IPS-11a (cell line): ENCODE data around the gene ZCCHC24.

Experiments used
- H3K4me3 ChIP-seq: one replicate; pipeline ENCODE4 v1.5.1; 2013; ENCODE audit warnings: low read depth, low read length, control low read depth

Gene ZCCHC24

DNA sequence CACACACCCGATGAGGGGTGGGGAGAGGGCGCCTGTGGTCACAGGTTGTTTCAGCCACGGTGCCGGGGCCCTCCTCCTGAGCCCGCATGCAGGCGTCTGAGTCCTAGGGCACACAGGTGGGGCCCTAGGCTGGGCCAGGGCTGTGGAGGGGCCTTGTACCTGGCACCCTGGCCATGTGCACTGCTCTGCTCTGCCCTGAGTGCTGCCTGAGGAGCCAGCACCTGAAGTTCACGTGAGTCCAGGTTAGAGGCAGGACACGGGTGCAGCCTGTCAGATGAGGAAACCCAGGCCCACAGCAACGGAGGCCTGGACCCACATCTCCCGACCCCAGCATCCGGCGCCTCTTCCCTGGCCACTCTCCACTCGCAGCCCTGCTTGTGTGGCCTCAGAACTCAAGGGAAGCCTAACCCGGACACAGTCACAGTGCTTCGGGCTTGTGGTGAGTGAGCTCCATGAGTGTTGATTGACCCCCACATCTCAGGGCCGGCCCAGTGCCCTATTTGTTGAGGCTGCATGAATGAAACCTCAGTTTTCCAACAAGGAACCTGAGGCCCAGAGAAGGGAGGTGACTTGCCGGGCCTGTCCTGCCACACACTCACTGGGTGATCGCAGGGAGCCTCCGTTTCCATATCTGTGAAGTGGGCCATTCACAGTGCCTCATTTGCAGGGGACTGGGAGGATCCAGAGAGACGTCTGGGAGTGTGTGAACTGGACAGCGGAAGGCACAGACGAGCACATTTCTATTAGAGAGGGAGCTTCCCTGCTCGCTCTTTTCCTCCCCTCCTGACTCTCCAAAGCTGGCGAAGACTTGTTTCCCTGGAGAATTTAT lies 58.6 kb downstream of the ZCCHC24 start:
- H3K4me3 ChIP-seq = no peak overlapping the region

DNA sequence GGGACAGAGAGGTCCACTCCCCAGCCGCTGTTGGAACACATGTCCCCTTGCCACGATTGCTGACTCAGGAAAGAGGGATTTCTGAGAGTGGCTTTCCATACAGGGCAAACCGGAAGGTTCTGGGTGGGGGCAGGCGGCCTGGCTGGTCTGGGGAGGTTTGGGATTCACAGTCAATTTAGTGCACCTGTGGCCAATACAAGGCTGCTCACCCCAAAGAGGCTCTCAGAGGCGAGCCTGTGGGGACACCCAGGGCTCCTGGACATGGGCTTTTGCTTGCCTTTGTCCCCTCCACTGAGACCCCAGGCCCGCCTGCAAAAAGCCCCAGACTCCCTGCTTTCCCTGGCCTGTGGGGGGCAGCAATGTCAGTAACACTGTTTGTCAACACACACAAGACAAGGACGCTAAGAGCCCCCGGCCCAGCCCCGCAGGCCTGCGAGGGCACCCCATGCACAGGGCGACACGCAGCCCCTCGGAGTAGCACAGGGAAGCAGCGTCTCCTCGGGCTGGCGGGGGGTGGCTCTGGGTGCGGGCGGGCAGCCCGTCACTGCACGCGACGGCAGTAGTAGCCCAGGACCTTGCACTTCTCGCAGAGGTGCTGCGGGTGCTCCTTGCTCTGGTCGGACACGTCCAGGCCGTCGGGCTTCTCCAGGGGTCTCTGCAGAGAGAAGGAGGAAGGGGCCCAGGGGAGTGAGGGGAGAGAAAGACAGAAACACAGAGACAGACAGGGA lies 59.5 kb downstream of the ZCCHC24 start:
- H3K4me3 ChIP-seq = no peak overlapping the region

DNA sequence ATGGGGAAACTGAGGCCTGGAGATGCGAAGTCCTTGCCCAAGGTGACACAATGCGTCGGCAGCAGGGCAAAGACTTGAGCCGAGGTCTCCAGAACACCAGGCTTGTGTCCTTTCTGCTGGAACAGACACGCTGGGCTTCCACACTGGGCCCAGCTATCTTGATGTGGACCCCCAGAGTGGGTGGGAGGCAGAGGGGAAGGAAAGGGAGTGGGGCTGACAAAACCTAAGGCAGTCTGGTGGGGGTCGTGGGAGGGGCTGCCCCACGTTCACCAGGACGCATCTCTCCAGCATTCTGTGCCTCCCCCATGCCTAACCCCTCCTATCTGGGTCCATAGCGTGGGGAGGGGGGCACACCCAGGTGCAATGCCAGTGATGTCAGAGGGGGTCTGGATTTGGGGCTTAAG lies 60.0 kb downstream of the ZCCHC24 start:
- H3K4me3 ChIP-seq = no peak overlapping the region

DNA sequence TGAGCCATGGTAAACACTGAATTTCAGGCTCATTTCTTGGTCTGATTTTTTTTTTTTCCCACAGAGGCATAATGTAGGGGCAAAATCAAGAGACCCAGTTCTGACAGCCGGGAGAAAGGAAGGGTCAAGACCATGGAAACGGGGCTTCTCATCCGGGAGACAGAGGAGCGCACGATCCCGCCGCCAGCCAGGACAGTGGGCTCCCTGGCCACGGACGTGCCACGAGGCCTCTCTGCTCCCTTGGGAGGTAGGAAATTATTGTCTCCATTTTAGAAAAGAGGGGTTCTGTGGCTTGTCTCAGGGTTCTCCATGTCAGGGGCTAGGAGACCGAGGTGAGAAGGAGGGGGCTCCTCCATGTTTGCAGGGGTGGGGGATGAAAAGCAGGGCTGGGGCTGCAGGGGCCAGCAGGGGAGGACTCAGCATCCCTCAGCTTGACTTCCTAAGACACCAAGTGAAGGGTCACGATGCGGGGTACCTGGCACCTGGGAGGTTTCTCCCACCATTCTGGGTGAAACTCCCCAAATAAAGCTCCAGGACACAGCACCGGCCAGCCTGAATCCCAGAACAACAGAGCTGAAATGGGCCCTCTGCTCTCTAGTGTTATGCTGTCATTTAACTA lies 60.5 kb downstream of the ZCCHC24 start:
- H3K4me3 ChIP-seq = no peak overlapping the region

DNA sequence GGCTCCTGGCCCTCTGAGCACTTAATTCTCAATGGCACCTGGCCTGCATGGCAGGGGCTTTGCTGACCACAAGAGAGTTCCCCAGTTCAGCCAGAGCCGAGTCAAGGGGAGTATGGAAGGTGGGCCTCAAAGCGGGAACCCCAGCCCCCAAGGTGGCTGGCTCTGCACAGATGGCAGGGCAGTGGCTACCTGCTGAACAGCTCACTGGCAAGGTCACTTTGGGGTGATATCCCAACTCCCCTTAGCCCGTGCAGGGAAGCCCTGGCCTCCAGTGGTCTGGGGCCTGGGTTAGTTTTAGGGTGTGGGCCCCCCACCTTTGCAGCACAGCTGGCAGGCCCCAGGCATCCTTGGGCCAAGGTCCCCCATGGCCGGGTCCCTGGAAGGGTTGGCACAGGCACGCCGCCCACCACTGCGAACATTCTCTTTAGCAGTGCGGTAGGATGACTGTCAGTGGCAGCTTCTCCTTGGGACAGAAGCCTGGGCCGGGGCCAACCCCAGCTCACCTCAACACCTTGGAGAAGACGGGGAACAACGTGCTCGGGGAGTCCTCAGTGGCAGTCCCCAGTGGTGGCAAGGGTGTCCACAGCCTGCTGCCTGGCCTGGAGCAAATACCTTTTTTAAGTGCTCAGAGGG lies 61.3 kb downstream of the ZCCHC24 start:
- H3K4me3 ChIP-seq = no peak overlapping the region

DNA sequence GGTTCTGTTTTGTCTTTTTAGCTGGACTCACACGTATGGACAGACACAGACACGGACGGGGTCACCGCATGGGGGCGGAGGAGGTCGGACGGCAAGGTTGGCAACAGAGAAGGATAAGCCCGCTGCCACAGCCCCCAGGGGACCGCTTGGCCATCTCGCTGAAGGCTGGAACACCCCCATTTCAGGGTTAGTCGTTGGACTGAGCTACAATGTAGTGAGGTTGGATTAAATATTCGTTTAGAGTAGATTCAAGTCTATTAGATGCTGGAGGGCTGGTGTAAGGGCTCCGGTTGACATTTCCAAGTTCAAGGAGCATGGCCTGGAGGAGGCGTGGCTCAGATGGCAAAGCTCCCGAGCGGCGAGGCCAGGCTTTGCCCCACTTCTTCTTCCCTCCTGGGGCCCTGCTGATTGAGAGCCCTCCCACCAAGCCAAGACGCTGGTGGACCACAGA lies 62.9 kb downstream of the ZCCHC24 start:
- no peak overlapping the region for H3K4me3 ChIP-seq

DNA sequence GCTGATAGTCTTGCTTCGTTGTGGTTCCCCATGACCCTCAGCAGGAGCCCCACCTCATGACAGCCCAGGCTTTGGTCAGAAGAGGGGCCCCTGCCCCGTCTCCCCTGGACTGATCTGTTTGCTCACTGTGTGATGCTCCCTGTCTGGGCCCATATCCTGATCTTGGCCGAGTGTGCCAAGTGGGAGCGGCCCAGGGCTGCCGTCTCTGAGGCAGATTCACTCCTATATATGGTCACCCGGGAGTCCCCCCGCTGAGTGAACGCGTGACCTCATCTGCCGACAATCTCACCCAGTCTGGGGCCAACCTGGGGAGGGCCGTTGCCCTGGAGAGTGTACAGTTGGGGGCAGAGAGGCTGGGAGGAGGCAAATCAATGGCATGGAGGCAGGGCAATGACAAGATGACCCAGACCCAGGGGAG lies 63.6 kb downstream of the ZCCHC24 start:
- H3K4me3 ChIP-seq = no peak overlapping the region

DNA sequence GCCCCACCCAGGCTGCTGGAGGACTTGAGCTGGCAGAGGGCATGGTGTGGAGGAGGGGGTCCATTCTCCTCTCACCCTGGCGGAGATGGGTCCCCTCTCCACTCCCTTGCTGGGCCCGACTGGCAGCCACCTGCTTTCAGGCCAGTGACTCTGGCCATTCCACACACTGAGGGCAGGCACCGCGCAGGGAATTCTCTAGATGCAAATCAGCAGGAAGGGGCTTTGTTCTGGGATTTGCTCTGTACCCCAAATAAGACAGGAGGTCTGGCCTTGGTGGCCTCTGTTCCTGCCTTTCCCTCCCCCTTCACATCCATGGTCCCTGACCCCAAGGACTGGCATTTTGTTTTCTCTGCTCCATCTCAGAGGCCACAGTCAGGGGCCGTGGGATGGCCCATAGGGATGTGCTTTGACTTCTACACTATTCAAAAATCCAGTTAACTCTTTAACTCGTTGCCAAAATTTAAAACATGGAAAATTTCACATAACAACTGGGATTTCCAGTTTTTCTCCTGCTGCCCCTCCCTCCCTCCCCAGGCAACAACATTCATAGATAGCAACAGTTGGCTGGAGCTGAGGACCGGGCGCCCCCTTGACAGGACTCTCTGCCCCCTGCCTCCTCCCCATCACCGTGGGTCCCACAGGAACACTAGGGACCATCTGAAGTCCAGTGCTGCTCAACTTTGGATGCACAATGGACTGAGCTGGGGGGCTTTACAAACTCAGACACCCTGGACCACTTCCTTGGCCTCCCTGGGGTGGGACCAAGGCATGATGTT lies 64.3 kb downstream of the ZCCHC24 start:
- H3K4me3 ChIP-seq = no peak overlapping the region

DNA sequence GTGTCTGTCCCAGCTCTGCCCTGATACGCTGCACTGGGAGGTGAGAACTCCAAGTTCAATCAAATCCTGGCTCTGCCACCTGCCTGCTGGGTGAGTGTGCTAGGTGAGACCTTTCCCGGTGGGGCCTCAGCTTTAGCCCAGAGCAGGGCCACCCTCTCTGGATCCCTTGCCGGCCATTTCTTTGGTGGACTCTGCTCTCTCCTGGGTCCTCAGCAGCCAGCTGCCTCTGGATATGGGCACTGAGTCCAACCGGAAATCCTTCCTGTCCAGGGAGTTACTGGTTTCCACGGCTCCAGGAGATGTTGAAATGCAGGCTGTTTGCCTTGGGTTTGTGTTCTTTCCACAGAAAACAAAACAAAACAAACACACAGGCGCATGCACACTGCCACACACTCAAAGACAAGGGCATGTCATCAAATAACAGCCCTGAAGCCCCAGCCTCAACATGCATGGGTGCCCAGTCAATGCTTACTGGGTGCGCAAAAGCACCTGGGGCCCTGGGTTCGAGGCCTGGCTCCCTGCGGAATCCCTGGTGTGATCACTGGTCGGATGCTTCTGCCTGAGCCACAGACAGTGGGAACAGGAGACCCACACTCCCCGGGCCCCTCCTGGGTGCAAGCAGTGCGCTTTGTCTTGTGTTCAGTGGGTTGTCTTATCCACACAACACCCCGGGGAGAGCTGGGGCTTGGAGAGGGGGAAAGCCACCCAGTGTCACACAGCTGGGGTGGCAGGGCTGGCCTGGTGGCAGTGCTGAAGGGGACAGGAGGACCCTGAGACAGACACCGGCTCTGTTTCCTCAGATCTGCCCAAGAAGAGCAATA lies 65.1 kb downstream of the ZCCHC24 start:
- H3K4me3 ChIP-seq = no peak overlapping the region

DNA sequence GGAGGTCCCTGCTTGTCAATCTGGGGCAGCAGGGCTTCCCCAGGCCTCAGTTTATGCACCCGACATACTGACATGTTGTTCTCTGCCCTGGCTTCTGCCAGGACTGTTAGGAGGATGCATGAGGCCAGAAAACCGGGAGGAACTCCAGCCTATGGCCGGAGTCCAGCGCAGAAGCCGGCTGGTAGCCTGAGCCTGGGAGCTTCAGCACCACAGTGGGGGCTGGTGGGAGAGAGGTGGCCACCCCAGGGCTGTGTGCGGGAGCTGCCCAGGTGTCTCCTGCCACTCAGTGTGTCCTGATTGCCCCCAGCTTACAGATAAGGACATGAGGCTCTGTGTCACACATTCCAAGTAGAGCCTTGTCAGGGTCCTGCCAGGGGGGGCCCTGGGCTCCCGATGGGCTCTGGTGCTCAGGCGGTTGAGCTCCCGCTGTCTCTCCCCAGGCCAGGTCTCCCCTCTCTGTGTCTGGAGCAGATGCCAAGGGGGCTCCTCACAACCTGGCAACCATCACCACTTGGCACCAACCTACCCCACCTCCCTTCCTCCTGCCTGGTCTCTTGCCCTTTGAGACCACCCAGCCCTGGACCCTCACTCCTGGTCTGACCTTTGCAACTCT lies 65.8 kb downstream of the ZCCHC24 start:
- H3K4me3 ChIP-seq = no peak overlapping the region

DNA sequence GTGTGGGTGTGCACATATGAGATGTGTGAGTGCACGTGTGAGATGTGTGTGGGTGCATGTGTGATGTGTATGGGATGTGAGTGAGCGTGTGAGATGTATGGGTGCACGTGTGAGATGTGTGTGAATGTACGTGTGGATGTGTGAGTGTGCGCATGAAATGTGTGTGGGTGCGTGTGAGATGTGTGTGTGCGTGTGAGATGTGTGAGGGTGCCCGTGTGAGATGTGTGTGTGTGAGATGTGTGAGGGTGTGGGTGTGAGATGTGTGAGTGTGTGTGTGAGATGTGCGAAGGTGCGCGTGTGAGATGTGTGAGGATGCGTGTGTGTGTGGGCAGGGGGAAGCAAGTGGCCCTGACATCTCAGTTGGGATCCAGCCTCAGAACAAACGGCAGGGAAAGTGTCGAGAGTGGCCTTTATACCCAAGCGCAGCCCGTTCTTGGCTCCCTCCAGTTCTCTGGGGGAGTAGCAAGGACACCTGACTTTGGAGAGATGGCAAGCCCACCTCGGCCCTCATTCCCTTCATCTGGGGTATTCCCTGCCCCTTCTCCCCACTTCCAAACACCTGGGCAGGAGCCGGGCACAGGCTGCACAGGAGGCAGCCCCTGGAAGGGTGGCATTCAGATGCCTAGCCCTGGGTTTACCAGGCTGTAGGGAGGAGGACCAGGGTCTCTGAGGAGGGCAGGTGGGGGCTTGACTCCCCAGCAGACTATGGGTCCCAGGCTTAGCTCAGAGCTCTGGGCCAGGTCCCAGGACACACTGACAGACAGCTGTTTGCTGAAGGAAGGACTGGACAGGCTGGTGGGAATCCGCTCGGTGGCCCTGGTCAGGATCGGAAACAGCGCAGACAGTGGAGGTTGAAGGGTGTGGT lies 66.5 kb downstream of the ZCCHC24 start:
- no peak overlapping the region for H3K4me3 ChIP-seq

DNA sequence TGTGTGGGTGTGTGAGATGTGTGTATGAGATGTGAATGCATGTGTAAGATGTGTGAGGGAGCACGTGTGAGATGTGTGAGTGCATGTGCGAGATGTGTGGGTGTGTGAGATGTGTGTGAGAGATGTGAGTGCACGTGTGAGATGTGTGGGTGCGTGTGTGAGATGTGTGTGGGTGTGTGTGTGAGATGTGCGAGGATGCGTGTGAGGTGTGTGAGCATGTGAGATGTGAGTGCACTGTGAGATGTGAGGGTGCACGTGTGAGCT lies 67.1 kb downstream of the ZCCHC24 start:
- no peak overlapping the region for H3K4me3 ChIP-seq

DNA sequence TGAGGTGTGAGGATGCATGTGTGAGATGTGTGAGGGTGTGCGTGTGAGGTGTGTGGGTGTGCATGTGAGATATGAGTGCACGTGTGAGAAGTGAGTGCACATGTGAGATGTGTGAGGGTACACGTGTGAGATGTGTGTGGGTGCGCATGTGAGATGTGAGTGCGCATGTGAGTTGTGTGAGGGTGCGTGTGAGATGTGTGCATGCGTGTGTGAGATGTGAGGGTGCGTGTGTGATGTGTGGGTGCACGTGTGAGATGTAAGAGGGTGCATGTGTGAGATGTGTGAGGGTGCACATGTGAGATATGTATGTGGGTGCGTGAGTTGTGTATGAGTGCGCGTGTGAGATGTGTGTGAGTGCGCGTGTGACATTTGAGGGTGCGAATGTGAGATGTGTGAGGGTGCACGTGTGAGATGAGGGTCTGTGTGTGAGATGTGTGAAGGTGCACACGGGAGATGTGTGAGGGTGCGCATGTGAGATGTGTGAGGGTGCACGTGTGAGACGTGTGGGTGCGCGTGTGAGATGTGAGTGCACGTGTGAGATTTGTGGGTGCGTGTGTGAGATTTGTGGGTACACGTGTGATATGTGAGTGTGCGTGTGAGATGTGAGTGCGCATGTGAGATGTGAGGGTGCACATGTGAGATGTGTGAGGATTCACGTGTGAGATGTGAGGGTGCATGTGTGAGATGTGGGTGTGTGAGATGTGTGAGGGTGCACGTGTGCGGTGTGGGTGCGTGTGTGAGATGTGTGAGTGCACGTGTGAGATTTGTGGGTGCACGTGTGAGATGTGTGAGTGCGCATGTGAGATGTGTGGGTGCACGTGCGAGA lies 67.7 kb downstream of the ZCCHC24 start:
- H3K4me3 ChIP-seq = no peak overlapping the region

DNA sequence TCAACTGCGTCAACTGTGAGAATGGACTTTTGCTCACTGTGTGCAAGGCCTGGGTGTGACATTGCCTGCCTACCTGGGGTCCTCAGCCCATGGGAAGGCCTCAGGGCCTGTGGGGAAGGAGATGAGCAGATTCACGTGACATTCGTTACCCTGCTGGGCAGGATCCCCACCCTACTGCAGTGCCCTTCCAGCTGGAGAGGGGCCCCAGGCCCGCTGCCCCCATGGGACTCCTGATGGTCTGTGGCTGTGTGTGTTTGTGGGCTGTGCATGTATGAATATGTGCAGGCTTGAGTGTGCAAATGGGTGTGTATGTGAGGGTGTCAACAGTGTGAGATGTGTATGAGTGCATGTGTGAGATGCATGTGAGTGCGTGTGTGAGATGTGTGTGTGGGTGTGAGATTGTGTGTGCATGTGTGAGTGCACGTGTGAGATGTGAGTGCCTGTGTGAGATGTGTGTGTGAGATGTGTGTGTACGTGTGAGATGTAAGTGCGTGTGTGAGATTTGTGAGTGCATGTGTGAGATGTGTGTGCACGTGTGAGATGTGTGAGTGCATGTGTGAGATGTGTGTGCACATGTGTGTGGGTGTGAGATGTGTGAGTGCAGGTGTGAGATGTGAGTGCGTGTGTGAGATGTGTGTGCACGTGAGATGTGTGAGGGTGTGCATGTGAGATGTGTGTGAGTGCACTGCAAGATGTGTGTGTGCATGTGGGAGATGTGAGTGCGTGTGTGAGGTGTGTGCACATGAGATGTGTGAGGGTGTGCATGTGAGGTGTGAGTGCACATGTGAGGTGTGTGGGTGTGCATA lies 68.5 kb downstream of the ZCCHC24 start:
- no peak overlapping the region for H3K4me3 ChIP-seq

DNA sequence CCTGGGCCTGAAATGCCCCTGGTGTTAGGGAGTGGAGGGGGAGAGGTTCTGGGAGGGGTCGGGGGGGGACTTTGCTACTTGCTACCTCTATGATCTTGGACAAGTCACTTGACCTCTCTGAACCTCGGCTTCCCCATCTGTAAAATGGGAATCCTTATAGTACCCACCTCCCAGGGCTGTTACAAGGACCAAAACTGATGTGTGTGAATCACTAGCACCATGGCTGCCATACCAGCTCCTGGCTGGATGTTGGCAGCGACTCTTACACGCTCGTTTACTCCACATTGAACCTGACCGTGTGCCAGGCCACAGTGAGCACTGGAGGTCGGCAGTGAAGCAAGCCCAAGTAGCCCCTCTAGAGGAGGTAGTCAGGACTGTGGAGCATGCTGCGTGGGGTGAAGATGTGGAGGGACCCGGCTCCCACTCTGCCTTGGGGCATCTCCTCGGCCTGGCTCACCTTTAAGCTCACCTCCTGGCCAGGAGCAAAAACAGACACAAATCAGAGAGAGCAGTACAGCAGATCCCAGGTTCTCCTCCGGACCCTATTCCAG lies 69.3 kb downstream of the ZCCHC24 start:
- no peak overlapping the region for H3K4me3 ChIP-seq

DNA sequence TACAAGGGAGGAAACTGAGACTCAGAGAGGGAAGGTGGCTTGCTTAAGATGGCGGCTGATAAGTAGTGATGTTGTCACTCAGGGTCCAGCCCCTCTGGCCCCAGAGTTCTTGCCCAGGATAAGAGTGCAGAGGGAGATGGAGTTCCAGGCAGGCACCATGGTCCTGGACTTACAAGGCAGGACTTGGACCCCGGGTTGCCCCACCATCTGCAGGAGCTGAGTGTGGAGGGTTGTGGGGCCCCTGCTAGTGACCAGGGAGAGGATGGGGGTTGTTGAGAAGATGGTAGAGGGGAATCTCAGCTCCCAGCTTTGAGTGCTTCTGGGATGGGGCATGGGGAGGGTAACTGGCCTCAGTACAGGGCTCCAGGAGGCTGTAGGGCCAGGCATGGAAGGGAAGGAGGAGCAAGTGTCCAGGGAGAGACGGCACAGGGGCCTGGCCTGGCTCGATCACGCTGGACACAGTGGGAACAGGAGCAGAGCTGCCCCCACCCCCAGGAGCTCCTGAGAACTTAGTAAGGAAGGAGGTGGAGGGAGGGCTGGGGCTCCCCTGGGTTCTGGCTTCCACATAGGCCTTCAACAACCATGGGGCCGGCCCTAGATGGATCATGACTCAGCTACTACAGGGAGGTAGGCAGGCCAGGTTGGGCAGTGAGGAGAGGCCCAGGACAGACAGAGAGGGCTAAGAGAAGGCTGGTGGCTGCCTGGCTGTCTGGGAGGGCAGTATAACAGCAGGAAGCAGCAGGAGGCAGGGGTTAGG lies 69.9 kb downstream of the ZCCHC24 start:
- no peak overlapping the region for H3K4me3 ChIP-seq
